ENCODE results near the gene DNAH2.

Gene DNAH2

GRCh38 chr17:7727886-7728285 lies 10.3 kb downstream of the DNAH2 start:
- DNase-seq (ENCODE audit: low read depth): no peak

- no peak for DNase-seq (ENCODE audit: low read depth)
These were observed 12.3 kb downstream of the DNAH2 start for GRCh38 chr17:7729816-7730215.

- DNase-seq (ENCODE audit: low read depth): no peak
These were observed 15.5 kb downstream of the DNAH2 start for GRCh38 chr17:7732981-7733539.

GRCh38 chr17:7737601-7738000 lies 20.1 kb downstream of the DNAH2 start:
- DNase-seq (ENCODE audit: low read depth): no peak

GRCh38 chr17:7739746-7740145 lies 22.2 kb downstream of the DNAH2 start:
- DNase-seq (ENCODE audit: low read depth): no peak

GRCh38 chr17:7740481-7741001 lies 23.0 kb downstream of the DNAH2 start:
- DNase-seq (ENCODE audit: low read depth): no peak

GRCh38 chr17:7742729-7743128 lies 25.2 kb downstream of the DNAH2 start:
- DNase-seq (ENCODE audit: low read depth): no peak

GRCh38 chr17:7744416-7744815 lies 26.9 kb downstream of the DNAH2 start:
- no peak for DNase-seq (ENCODE audit: low read depth)

- no peak for DNase-seq (ENCODE audit: low read depth)
These were observed 28.4 kb downstream of the DNAH2 start for GRCh38 chr17:7745748-7746470.

GRCh38 chr17:7747635-7748071 lies 30.1 kb downstream of the DNAH2 start:
- no peak for DNase-seq (ENCODE audit: low read depth)

- DNase-seq (ENCODE audit: low read depth): no peak
These were observed 30.7 kb downstream of the DNAH2 start for GRCh38 chr17:7748076-7748775.

- DNase-seq (ENCODE audit: low read depth): no peak
These were observed 32.8 kb downstream of the DNAH2 start for GRCh38 chr17:7750321-7750821.

GRCh38 chr17:7754656-7755055 lies 37.1 kb downstream of the DNAH2 start:
- no peak for DNase-seq (ENCODE audit: low read depth)

- no peak for DNase-seq (ENCODE audit: low read depth)
These were observed 37.7 kb downstream of the DNAH2 start for GRCh38 chr17:7755095-7755890.

GRCh38 chr17:7756968-7757367 lies 39.4 kb downstream of the DNAH2 start:
- no peak for DNase-seq (ENCODE audit: low read depth)

GRCh38 chr17:7763919-7764318 lies 46.4 kb downstream of the DNAH2 start:
- DNase-seq (ENCODE audit: low read depth): no peak

GRCh38 chr17:7767004-7767403 lies 49.5 kb downstream of the DNAH2 start:
- DNase-seq (ENCODE audit: low read depth): no peak

GRCh38 chr17:7767405-7768021 lies 50.0 kb downstream of the DNAH2 start:
- no peak for DNase-seq (ENCODE audit: low read depth)

- no peak for DNase-seq (ENCODE audit: low read depth)
These were observed 52.3 kb downstream of the DNAH2 start for GRCh38 chr17:7769854-7770253.

GRCh38 chr17:7774055-7774521 lies 56.5 kb downstream of the DNAH2 start:
- DNase-seq (ENCODE audit: low read depth): no peak

GRCh38 chr17:7775051-7775450 lies 57.5 kb downstream of the DNAH2 start:
- DNase-seq (ENCODE audit: low read depth): no peak
